ENCODE measurements around the gene IL10RA.
A peak's percentile ranks its signal among the peaks of the same experiment; 100 is the strongest.
"Not testable (repeated sequence)": the region's sequence is repeated elsewhere in the genome, so short reads cannot be mapped to it uniquely, and the experiment has no call there.

The IL10RA gene

DNA sequence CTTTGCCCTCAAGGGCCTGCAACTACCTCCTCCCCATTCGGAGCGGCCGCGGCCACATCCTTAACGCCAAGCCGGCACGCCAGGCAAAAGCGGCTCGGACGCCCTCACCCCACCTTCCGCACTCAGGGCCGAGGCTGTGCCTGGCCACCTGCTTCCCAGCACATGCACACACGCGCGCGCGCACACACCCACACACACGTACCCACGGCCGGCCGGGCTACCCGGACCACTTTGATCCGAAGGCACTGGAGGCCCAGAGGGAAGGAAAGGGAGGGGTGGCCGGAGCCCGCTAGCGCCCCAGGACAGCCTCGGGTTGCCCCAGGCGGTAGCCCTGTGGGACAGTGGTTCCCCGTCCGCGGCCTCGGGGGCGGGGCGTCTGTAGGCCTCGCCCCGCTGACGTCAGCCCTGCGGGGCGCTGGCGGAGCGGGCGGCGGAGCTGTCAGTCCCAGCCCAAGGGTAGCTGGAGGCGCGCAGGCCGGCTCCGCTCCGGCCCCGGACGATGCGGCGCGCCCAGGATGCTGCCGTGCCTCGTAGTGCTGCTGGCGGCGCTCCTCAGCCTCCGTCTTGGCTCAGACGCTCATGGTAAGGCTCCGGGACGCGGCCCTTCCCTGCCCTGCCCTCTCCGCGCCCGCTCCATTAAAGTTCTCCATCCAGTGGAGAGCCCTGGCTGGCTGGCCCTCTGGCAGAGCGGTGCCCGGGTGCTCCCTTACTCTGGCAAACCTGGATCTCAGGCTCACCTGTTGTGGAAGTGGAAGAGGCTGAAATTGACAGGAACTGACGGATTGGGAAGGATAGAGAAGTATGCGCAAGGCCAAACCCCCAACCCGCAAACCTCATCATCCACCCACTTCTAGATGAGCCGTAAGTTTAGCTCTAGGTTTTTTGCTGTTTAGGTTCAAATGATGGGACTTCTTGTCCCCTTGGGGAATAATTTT lies at the start of gene IL10RA:
TSS of gene IL10RA (plus strand) at position 442 of the 935 bp plus-strand sequence. CDS start at position 516, 74 bp downstream.
- peak; percentile 47 for DNase-seq

DNA sequence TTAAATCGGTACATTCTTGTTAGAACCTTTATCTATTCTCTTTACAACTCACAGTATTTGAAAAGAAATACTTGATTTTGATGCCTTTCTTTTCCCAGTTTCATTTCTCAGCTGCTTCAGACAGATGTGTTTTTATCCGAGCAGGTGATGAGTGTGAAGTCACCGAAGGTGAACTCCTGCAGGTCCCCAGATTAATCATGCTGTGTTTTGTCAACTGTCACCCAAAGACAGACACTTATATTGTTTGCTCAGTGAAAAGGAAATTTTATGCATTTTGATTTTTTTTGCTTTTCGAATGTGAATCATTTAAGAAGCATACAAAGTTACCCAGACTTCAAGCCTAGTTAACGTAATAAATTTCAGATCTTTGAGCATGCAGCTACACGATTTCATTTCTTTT lies 49.2 kb upstream of the IL10RA start:
- DNase-seq: peak; percentile 33

DNA sequence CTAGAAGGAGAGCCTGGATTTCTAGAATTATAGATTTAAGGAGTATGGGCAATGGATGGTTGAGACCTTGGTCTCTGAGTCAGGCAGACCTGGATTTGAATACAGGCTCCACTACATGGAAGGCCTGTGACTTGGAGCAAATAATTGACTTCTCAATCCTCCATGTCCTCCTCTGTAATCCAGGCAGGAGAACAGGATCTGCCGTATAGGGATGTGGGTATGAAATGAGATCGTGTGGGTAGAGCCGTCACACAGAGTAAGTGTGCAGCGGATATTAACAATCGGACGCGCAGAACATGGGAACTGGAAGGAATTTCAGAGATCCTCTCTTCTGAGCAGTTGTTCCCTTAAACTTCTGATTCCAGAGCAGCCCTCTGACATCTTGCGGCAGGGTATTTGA lies 45.5 kb upstream of the IL10RA start:
- DNase-seq: no peak

DNA sequence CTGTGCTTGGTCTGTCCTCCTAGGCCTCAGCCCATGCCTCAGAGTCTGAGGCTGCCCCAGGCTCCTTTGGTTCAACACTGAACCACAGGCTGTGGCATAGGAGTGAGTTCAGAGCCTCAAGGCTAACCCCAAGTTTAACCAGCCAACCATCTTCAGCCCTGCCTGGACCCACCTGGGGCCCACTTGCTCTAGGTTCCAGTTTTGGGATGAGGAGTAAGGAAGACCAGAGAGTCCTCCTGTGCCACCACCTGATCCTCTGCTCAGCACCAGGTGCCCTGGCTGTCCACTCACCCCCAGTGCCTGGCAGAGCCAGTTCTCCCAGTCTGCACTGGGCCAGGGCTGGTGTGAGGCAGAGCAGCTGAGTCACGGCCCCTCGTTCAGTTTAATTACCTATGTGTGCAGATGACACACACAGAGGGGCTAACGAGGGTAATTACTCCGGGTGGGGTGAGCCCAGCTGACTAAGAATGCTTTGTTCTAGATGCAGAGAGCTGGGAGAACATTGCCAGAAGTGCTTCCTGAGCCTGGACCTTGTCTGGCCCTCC lies 45.0 kb upstream of the IL10RA start:
- no peak for DNase-seq

DNA sequence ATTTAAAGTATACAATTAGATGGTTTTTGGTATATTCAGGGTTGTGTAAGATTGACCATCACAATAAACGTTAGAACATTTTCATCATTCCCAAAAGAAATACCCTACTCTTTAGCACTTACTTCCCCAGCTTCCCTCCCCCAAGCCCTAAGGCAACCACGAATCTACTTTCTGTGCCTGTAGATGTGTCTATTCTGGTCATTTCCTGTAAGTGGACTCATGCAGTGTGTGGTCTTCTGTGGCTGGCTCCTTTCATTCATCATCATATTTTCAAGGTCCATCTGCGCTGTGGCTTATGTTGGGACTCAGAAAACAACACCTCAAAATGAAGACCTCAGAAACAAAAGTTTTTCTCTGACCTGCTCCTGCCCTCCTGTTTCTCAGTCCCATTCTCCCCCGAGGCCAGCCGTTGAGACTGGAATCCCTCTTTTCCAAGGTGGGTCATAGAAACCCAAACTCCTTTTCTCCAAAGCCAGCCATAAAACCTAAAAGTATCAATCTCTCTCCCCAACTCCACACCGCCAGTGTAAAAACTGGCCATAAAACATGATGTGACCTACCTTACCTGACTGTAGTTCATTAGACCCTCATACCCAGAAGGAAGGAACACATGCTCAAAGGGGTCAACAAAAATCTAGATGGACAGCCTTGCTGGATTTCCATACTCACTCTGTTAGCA lies 44.1 kb upstream of the IL10RA start:
- DNase-seq: no peak

DNA sequence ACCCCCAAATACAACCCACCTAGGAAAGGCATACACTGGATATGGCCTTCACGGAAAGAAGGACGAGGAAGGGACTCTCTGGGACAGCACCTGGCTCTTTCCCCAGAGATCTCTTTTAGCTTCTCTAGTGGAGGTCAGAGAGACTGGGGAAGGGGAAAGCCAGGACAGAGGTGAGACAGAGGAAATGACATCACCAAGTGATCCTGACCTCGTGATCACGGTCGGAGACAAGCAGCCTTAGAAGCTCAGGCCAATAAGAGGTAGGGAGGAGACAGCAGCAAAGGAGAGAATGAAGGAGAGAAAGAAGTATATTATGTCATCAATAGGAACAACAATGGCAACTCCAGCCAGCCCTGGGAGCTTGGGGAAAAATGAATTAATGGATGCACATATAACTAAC lies 41.6 kb upstream of the IL10RA start:
- DNase-seq: no peak

DNA sequence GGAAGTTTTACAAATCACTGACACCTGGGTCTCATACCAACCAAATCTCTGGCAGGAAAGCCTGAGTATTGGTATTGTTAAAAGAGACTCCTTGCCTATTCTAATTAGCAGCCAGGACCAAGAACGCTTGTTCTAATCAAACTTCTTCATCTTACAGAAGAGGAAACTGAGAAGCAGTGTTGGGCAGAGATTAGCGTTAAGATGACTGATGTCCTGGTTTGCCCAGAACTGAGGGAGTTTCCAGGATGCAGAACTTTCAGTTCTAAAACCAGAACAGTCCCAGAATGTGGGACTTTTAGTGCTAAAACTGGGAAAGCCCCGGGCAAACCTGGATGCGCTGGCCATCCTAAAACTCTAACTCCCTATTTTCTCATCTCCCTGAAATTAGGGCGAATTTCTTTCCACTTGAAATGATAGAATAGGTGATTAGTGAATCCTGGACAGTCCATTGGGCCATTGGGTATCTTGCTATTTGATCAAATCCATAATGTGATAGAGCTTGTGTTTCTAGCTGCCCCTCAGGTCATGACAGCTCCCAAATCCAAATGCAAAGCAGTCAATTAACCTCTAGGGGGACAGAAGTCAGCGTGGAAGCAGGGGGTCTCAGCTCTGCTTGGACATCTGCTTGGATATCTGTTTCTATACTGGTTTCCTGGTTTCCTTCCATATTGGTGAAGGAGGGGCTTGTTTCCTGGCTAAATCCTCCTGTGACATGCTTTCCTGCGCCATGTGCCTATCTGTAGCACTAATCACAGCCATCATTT lies 41.0 kb upstream of the IL10RA start:
- DNase-seq: no peak

DNA sequence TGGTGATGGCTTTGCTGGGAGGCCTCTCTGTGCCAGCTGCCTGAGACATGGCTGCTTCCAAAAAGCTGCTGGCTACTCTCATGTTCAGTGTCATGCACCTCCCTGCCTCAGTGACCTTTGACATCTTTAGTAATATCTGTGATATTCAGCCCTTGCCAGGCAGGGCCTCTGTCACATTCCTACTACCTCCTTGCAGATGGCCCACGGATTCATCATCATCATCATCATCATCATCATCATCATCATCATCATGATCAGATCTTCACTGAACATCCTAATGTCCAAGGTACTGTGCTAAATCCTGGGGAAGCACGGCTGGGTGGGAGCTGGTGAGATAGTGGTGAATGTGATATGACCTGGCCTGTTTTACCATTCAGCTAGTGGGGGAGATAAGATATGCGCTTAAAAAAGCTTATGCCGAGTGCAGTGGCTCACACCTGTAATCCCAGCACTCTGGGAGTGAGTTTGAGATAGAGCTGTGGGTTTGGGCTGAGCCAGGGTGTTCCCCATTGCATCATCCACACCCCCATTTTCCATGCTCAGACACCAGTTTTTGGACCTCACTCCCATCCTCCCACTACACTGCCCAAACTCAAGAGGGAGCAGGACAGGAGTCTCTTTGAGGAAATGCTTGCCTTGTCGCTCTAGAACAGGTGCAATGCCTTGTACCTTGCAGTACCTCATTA lies 39.9 kb upstream of the IL10RA start:
- no peak for DNase-seq

DNA sequence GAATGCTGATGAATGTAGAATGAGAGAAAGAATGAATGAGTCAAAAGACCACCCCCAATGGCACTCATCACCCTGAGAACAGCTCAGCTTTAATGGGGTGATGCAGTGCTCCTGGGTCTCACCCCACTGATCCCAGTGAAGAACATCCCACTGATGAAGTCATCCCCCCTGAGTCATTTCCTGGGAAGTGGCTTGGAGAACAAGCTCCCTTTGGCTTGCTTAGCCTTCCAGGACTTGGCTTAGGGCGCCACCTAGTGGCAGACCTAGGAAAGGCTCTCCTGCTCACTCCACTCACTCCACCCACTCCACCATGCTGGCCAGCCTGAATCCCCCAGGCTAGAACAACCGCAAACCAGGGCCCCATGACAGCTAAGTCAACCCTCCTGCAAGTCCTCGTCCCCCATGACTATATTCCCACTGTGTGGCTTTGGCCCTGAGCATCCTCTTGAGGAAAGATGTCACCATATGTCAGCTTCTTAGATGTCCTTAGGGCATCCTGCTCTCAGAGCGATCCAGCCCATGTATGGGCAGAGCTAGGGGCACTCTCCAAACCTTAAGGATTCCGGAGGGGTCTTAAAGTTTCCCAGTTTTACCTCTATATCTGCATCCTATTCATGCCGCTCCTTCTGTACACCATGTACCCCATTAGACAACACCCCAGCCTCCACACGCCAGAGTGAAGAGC lies 39.2 kb upstream of the IL10RA start:
- DNase-seq: peak; percentile 52

DNA sequence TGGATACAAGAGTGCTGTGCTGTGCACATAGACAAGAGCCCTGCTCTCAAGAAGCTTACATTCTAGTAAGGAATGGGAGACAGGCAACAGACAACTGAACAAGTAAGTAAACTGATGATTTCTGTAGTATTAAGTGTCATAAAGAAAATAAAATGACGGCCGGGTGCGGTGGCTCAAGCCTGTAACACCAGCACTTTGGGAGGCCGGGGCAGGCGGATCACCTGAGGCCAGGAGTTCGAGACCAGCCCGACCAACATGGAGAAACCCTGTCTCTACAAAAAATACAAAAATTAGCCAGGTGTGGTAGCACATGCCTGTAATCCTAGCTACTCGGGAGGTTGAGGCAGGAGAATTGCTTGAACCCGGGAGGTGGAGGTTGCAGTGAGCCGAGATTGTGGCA lies 38.4 kb upstream of the IL10RA start:
- not testable (repeated sequence) for DNase-seq

DNA sequence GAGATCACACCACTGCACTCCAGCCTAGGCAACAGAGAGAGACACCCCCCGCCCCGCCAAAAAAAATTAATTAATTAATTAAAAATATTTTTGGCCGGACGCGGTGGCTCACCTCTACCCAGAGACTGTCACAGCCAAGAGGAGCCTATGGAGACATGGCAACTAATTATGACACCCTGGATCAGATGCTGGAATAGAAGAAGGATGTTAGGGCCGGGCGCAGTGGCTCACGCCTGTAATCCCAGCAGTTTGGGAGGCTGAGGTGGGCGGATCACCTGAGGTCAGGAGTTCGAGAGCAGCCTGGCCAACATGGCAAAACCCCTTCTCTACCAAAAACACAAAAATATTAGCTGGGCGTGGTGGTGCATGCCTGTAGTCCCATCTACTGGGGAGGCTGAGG lies 37.7 kb upstream of the IL10RA start:
- DNase-seq: not testable (repeated sequence)

DNA sequence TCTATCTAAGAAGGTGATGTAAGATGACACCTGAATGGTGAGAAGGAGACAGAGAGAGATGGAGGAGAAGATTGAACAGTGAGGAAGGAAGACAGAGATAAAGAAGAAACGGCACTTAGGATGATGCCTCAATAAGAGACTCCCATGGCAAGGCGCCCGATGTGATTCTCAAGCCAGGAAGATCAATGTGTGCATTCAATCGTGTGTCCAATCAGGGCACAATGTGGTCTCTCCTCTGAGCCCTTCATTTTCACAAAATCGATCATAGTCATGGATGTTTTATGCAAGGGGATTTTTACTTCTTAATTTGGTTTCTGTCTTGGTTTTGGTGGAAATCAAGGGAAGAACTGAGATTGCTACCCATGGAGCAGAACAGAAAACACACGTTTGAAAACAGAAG lies 37.1 kb upstream of the IL10RA start:
- DNase-seq: no peak

DNA sequence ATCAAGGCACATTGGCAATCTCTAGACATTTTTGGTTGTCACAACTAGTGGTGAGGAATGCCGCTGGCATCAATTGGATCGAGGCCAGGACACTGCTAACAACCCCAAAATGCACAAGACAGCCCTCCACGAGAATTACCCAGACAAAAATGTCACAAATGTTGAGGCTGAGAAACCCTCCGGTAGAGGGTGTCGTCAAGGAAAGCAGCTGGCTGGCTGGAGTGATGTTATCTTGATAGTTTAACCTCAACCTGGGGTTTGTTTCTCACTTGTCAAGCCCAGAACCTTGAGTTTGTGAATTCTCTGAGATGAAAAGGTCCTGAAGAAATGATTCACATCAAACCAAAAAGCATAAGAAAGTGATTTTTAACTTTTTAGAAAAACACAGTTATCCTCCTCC lies 35.9 kb upstream of the IL10RA start:
- no peak for DNase-seq

DNA sequence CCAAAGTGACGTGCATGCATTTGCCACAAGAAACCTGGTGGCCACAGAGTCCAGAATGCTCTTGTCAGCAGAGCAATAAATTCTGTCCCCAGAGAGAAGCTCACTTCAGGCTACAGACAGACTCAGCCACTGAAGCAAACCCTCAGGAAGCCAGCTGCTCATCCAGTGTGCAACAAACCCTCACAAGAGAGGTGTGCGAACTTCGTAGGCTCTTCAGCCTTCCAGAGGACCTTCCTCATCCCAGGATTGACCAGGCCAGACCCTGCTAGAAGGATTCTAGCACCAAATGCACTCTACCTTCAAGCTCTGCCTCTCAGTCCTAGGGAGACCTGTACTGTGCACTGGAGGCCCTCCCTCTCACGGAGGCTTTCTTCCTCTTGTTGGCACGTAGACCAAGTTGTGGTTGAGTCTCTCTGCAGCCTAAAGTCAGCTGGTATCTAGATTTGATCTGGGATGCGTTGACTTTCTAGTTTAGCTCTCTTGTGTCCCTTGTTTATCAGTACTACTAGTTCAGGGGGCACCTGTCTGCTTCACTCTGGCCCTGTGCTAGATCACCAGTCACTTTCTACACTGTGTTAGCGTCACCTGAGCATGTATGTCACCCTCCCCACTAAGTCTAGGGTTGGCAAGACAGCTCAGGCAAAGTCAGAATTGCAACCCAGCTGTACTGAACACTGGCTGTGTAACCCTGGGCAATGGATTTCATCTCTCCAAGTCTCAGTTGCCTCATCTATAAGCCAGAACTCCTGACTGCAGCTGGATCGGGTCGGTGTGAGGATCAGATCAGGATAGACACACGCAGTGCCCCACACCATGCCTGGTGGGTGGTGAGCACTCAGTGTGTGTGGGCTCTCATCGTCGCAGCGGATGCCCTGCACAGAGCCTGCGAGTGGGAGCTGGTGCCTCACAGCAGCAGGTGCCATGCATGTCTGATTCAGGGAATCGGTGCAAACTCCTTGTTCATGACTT lies 34.9 kb upstream of the IL10RA start:
- peak; percentile 5 for DNase-seq

DNA sequence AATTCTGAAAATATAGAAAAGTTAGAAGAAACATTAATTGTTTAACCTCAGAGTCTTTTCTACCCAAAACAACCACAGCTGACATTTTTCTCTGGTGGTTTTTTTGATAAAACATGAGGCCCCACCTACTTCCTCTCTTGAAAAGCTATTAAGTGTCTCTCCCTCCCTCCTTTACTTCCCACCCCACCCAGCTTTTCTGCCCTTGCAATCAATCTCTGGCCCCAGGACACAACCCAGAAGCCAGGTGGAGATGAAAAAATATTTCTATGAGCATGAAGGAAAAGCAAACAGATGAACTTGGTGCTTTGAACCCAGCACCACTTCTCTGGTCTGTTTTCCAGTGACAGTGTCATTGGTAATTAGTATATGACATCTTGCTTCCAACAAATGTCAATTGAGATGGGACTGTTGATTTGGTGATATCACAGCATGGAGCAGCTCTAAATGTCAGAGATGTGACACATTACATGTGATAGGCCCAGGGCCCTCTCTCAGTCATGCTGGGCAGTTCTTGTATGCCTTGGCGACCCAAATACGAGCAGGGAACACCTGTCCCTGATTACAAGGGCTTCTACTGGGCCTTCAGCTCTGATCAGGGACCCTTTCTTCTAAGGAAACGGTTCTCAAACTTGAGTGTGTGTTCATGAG lies 33.0 kb upstream of the IL10RA start:
- no peak for DNase-seq

DNA sequence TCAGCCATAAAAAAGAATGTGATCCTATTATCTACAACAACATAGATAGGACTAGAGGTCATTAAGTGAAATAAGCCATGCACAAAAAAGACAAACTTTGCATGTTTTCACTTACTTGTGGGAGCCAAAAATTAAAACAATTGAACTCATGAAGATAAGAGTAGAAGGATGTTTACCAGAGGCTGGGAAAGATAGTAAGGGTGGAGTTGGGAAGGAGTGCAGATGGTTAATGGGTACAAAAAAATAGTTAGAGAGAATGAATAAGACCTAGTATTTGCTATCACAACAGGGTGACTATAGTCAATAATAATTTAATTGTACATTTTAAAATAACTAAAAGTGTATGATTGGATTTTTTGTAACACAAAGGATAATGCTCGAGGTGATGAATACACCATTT lies 27.2 kb upstream of the IL10RA start:
- no peak for DNase-seq

DNA sequence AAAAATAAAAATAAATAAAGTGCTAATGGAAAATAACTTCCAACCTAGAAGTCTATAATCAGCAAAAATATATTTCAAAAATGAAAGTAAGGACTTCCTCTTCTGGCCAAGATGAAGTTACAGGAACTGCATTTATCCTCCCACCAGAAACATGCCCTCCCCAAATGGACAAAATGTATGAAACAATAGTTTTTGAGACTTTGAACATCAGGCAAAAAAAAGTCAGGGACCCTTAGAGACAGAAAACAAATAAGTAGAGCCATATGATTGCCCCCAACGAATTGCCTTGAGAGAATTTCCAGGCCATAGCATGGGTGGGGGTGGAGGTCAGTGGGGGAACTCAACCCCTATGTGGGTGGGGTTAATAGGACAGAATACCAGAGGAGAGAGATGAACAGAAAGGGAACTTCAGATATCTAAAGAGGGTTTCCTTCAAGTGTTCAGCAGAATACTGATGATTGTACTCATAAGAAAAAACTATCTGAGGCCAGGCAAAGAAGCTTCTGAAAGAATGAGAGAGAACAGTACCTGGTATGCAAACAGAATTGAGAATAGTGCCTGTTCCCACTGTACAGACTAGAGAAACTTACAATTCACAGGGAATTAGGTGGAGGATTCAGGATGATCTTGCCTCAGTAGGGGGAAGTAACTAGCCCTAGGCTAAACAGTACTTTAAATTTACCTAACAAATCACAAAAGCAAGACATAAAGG lies 26.6 kb upstream of the IL10RA start:
- no peak for DNase-seq

DNA sequence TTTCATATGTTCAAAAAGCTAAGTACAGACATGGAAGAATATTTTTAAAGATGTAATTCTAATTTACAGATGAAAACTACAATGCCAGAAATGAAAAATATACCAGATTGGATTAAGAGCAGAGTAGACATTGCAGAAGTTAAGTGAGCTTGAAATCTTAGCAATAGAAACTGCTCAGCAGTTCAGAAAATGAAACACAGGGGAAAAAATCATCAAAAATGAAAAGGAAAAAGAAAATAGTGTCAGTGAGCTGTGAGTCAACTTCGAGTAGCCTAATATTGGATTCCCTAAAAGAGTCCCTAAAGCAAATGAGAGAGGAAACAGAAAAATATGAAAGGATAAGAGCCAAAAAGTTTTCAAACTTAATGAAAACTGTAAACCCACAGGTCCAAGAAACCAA lies 25.8 kb upstream of the IL10RA start:
- DNase-seq: no peak

DNA sequence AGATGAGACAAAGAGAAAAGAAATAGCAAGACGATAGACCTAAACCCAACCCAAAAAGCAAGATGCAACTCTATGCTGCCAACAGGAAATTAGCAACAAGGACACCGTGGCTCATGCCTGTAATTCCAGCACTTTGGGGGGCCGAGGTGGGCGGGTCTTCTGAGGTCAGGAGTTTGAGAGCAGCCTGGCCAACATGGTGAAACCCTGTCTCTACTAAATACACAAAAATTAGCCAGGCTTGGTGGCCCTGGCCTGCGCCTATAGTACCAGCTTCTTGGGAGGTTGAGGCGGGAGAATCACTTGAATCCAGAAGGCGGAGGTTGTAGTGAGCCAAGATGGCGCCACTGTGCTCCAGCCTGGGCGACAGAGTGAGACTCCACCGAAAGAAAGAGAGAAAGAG lies 24.3 kb upstream of the IL10RA start:
- DNase-seq: no peak

DNA sequence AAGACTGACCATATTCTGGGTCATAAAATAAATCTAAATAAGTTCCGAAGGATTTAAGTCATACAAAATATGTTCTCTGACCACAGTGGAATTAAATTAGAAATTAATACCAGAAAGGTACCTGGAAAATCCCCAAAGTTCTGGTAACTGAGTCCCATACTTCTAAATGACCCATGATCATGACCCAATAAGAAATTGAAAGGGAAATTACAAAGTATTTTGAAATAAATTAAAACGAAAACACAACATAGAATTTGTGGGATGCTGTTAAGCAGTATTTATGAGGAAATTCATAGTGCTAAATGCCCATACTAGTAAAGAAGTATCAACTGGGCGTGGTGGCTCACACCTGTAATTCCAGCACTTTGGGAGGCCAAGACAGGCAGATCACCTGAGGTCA lies 23.4 kb upstream of the IL10RA start:
- no peak for DNase-seq

Data from NCI-H2171 treated with DMSO at 0.1 percent for 48 hours (cell line).